ENCODE measurements around the gene UNC5CL.
A peak's percentile ranks its signal among the peaks of the same experiment; 100 is the strongest.
"Not testable (repeated sequence)": the region's sequence is repeated elsewhere in the genome, so short reads cannot be mapped to it uniquely, and the experiment has no call there.

Gene UNC5CL

DNA sequence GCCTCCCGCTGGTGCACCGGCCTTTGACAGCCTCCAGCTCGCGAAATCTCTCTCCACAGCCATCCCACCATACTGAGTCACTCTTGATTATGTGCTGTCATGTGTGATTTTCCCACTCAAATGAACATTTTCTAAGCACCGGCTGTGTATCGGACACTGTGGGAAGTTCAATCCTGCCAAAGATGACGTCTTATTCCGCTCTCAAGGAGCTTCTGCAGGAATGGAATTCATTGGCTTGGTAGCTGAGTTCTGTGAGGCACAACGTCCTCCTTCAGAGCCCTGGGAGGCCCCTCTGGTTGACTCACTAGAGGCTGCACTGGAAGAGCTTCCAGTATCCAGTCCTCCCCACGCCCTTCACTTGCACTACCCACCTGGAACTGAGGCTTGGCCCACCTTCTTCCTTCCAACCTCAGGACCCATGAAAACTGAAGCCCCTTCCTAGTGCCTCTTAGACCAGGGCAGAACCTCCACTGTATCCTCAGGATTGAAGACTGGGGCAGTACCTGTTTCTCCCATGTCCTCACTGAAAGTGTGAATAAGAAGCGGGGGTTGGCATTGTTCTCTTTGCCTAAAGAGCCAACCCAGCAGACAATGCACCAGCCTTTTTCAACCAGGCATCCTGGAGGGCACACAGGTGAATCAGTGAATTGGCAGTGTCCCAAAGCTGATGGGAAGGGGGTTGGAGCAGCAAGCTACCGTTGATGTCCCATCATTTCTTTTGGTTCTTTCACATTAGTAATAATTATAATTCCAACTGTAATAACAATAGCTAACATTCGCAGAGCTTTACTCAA lies 1.7 kb downstream of the UNC5CL start:
- no peak for DNase-seq

DNA sequence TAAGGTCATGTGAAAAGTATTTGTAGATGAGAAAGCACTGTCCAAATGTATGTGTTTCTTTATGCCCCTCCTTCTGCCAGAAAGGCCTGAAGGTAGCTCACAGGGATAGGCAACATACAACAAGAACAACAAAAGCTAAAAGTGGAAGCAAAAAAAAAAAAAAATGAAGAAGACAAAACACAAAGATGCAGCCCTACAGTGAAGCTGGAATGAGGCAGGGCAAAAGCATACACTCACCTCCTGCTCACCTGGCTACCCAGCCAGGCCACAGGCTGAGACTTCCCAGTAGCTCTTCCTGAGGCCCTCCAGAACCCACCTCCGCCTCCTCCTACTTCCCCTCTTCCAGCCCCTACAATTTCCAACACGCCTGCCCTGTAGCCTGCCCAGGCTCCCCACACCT lies 2.4 kb downstream of the UNC5CL start:
- DNase-seq: no peak

DNA sequence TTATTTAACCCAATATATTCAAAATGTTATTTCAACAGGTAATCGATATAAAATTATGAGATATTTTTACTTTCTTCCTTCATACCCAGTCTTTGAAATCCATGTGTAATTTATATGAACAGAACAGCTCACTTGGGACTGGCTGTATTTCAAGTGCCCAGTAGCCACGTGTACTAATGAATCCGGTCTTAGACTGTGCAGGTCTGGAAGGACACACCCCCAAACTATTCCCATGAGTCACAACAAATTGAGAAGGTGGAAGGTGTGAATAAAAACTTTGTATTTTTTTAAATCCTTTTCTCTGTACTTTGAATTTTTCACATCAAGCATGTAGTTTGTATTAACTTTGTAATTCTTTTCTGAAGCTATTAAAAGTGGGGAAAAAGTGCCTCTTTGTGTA lies 2.8 kb downstream of the UNC5CL start:
- no peak for DNase-seq

DNA sequence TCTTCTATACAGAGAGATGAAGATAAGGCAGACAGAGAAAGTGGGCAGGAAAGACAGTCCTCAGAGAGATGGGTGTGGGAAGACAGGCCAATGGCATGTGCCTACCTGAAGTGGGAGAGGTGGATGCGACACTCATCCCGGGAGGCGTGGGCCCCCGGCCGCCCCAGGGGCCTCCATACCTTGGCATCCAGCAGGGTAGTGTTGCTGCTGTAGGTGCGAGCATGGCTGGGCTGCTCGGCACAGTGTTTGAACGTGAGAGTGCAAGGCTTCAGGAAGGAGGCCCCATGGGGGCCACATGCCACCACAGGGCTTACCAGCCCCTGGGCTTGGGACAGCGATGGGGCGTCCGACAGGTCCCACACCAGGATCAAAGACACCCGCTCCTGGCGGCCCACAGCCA lies 5.2 kb downstream of the UNC5CL start:
- no peak for DNase-seq

DNA sequence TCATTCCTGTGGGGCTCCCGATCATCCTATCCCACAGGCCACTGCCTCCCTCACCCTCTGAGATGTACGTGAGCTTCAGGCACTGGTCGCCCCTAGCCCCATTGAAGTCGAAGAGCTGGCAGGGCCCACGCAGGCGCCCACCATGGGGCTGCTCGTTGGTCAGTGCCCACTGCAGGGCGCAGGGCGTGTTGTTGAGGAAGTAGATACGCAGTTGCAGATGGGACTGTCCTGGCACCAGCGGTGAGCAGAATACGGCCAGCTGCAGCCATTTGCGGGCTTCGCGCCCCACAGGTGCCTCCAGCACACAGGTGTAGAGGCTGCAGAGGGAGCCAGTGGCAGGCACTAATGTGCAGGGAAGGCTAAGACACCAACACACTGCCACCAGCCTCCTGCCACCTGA lies 6.2 kb downstream of the UNC5CL start:
- DNase-seq: no peak

DNA sequence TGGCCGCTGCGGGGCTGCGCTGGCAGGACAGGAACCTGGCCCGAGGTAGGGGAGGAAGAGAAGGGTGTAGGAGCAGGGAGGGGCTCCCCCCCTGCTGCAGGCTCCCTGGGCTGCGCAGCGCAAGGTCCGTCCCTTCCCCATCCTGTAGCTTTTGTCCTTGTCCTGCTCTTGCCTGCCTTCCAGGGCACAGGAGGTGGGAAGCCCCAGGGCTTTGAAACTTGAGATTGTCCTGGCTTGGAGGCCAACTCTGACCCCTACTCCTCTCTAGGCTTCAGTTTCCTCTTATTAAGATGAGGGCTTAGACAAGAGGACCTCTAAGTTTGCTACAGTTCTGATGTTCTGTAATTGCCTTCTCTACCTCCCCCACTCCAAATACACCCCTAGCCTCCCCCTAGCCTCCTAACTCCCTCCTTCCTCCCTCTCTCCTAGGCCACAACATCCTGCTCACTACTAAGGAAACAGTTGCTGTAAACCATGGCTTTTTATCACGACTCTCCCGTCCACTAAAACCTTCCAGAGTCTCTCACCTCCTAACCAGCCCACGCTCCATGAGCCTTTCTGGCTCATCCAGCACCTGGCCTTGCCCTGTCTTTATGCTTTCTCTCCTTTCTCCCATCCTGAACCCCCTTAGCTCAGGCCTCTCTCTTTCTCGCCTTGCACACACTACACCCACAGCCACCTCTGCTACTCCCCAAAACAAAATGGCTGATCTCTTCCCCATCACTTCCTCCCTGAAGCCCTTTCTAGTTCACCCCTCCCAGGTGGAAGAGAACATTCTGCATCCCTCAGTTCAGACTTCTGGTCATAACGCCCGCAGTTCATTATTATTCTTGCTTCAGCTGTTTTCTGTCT lies 10.2 kb downstream of the UNC5CL start:
- DNase-seq: no peak

DNA sequence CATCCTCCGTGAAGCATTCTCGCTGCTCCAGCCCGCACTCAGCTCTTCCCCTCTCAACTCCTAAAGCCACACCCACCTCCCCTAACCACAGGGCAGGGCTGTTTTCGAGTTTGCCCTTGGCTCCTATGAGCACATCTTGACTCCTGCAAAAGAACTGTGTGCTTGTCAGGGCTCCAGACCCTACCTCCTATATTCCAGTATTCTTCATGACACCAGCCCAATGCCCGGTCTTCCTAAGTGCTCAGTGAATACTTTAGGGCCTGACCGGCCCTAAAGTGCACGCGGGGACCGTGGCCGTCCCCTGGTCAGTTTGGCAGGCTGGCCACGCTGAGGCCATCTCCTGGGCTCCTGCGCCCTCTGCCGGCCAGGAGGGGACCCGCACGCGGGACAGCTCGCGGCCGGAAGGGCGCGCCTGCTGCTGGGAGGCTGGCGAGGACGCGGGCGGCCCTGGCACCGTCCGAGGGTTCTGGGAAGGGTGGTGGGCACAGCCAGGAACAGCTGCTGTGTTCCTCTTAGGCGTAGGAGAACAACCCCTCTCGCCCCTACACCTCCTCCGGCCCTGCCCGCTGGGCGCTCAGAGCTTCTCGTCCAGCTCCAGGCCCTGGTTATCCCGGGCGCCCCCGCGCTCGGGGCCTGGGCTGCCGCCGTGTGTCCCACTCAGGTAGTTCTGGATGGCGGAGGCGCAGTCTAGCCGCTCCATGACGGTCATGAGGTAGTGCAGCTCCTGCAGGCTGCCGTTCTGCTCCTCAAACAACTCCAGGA lies 11.0 kb downstream of the UNC5CL start:
- DNase-seq: peak; percentile 61 to 69

DNA sequence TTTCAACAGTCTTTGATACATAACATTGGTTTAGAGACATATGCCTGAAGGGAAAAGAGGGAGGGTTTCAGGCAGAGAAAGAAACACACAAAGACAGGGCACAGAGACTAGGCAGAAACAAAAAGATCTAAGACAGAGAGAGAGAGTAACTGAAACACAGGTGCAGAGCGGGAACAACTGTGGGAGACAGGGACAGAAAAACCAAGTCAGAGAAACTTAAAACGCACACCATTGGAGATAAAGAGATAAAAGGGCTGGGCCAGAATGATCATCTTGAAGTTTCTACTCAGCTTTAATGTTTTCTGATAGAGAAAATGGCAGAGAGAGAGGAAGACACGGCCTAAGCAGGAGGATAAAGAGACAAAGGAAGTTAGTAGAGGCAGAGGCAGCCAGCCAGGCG lies 11.8 kb downstream of the UNC5CL start:
- no peak for DNase-seq

DNA sequence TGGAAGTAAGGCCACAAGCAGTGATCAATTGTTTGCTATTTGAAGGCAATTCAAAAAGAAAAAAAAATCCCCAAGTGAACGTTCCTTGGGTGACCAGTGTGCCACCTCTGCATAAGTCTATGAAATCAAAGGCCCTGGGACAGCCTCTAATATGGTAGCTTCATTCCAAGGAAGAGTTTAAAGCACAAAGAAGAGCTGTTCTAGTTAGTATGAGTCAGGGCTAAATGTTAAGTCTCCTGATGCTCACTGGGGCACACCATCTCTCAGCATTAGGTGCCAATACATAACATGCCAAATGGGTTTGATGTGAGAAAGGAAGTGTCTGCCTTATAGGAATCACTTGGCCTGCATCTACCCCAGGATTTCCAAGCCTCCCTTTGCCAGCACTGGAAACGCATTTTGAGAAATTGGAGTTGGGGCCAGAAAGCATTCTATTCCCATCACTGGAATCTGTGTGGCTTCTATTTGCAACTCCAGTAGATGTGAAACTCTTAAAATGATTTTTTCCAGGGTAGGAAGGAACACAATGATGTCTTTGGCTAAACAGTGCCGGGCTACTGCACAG lies 13.0 kb downstream of the UNC5CL start:
- no peak for DNase-seq

DNA sequence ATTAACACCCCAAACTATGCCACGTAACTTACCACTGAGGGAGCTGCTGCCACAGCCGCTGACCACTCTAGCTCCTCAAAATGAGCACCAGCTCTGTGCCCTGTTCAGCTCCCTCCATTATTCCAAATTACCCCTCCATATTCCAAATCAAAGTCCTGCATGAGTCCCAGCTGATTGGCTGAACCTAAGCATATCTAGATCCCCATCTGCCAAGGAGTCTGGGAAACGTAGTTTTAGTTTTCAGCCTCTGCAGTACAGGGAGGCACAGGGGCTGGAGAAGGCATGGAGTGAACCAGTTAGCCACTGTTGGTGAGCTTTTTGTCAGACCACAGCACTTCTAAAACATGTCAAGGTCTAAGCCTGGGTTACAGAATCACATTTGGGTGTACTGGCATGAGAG lies 15.9 kb downstream of the UNC5CL start:
- DNase-seq: no peak

DNA sequence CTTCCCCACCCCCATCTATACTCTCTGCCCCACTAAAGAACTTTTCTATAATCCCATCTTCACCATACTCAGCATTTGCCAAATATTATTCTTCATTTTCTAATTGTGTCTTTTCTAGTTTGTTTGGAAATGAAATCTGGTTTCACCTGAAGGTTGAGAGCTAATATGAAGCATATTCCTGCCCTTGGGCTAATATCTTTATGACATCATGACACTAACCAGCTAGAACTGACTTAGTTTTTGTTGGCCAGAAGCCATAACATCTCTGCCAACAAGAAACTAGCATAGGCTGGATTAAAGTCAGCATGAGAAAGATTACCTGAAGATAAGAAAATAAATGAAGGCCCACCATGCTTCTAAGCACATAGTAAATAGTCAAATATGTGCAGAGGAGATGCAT lies 16.7 kb downstream of the UNC5CL start:
- DNase-seq: no peak

DNA sequence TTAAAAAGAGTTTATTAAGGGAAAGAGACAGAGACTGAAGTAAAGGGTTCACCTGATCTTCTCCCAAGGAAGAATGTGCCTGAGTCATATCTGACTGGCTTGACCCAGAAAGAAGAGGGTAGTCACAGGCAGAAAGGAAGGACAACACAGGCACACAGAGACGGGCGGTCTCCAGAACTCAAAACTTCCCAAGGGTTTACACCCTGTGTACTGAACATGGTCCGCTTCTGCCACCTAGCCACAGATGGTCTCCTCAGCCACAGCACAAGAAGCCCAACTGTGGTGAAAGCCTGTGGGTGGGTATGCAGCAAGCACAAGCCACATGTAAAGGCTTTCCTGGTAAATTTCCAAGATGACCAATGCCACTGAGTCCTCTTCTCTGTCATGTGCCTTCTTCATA lies 17.2 kb downstream of the UNC5CL start:
- no peak for DNase-seq

DNA sequence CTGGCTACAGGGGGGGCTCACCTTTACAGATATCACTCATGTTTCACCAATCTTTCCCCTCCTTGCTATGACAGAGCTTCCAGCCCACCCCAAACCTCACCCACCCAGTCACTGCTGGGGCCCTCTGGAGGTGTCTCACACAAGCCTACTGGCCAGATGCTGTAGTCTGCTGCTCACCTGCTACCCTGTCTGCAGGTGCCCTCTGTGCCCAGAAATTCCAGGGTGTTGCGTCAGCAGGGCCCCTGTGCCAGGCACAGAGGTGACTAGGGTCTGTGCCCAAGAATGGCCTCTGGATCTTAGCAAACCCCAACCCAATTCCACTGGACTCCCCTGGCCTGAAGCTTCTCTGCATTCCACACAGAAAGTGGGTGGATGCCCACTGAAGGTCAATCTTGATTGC lies 21.4 kb downstream of the UNC5CL start:
- no peak for DNase-seq

DNA sequence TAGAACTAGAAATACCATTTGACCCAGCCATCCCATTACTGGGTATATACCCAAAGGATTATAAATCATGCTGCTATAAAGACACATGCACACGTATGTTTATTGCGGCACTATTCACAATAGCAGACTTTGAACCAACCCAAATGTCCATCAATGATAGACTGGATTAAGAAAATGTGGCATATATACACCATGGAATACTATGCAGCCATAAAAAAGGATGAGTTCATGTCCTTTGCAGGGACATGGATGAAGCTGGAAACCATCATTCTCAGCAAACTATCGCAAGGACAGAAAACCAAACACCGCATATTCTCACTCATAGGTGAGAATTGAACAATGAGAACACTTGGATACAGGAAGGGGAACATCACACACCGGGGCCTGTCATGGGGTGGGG lies 23.2 kb downstream of the UNC5CL start:
- not testable (repeated sequence) for DNase-seq

DNA sequence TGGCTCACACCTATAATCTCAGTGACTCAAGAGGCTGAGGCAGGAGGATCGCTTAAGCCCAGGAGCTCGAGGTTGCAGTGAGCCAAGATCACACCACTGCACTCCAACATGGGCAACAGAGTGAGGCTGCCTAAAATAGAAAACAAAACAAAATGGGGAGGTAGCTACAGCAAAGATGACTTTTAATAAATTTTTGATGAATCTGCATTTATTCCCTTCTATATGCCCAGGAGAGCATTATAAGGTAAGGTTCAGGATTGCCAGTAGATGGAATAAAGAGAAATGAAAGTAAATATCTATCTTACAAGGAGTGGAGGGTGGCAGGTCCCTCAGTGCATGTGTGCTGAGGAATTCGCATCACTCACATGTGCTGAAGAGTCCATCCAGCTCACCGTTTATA lies 24.2 kb downstream of the UNC5CL start:
- no peak for DNase-seq

DNA sequence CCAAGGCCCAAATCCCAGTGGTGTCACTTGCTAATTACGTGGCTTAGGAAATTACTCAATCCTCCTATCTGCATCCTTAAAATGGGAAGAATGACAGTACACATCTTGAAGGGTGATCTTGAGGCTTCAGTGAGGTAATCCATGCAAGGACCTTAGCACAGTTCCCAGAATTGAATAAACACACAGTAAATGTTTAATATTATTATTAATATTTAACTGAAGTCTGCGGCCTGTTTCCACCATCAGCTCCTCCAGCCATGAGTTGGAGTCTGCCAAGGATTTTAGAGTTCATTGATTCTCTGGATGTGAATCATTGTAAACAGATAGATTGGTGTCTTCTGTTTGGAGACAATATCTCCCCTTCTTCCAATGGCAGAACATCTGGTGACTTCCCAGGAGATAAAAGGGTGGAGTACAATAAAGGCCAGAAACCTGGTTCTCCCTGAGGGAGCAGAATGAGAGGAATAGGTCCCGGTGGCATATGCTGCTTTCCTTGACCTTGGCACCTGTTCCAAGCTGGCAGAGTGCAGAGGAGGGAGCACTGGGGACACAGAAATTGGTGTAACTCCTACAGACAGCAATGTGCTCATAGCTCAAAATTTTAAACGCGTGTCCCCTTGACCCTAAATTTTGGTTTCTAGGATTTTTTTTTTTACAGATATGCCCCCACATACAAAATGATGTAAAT lies 25.4 kb downstream of the UNC5CL start:
- DNase-seq: no peak

DNA sequence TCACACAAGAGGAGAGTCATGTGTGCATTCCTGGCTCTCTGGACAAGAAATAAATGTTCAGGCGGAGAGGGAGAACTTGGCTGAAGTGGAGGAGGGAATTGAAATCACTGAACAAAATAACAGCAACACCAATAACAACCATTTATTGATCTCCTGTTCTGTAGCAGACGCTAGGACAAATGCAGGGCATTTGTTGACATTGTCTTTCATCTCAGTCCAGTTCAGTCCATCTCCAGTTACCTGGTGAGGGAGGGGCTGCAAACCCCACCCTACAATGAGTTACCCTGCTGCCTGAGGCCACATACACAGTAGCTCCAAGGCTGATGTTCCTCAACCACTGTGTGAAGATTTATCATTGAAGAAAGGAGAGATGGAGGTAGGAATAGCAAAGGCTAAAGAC lies 27.3 kb downstream of the UNC5CL start:
- DNase-seq: no peak

DNA sequence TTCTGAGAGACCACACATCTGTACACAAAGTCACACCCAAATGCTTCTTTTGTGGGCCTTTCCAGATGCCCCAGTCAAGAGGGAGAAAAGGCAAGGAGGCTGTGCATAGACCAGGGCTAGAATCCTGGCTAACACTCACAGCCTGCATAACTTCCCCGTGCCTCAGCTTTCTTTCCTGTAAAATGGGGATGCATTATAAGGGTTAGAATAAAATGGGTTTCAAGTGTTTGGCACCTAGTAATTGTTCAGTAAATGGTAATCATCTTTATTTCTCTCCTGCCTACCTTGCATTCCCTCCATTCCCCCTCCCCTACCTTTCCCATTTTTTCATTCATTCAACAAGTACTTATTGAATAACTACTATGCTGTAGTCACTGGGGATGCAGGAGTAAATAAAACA lies 29.4 kb downstream of the UNC5CL start:
- DNase-seq: no peak

DNA sequence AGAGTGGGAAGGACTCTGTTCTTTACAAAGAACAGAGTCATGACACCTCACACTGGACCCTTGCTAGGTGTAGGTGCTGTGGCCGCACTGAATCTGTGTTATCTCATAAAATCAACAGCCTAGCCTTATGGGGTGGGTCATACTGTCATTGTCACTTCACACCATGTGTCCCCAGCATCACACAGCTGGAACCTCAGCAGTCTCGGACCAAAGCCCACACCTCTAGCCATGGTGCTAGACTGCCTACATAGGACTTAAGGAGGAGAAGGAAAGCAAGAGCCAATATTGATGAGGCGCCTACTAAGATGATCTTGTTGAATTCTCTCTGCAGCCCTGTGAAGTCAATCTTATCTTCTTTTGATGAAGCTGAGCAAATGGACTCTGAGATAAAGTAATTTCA lies 31.0 kb downstream of the UNC5CL start:
- DNase-seq: no peak

DNA sequence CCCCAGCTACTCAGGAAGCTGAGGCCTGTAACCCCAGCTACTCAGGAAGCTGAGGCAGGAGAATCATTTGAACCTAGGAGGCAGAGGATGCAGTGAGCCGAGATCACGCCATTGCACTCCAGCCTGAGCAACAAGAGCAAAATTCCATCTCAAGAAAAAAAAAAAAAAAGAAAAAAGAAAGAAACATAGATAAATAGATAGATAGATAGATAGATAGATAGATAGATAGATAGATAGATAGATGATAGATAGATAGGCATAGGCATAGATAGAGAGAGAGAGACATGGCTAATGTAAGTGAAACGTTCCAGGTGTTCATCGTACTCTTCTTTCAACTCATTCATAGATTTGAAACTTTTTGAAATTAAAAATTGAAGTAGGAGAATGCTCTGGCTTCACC lies 32.0 kb downstream of the UNC5CL start:
- DNase-seq: not testable (repeated sequence)

DNA sequence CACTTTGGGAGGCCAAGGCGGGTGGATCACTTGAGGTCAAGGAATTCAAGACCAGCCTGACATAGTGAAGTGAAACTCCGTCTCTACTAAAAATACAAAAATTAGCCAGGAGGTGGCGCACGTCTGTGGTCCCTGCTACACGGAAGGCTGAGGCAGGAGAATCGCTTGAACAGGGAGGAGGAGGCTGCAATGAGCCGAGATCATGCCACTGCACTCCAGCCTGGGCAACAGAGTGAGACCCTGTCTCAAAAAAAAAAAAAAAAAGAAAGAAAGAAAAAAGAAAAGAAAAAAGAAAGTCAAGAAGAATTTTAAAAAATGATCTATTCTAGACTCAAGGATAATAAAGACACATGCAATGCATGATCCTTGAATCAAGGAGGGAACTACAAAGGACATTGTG lies 32.8 kb downstream of the UNC5CL start:
- DNase-seq: peak; percentile 44 to 58

DNA sequence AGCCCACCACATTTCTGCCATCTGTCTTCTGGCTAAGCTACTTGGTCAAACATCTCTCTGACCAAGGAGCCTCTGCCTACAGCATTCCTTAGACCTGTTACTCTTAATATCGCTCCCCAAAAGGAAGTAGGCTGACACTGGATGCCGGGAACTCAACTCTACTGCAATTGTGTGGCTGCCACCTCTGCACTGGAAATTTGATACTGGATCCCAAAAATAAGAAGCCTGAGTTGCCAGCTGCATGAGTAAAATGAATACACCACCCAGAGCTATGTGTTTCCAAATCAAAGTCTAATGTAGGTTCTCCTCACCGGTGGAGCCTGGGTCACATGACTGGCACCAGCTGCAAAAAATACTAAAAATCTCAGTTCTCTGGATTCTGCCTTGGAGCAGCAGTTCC lies 36.9 kb downstream of the UNC5CL start:
- DNase-seq: no peak

DNA sequence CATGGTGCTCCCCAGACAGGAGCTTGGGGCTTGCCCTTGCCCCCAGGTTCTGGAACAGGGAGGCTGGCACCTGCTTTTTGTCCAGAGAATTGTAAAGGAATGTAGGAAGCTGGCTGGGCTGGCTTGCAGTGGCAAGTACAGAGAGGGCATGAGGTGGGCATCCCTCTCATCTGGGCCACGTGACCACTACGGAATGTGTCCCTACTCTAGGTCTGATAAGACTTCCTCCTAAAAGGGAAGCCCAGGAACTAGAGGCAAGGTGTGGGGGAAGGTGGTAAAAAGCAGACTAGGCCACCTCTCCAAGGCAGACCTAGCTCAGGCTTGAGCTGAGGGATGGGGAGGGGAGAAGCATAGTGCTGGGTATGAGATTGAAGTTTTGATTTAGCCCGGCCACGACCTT lies 38.8 kb downstream of the UNC5CL start:
- no peak for DNase-seq

Data from activated CD4-positive, alpha-beta T cell treated with anti-CD3 and anti-CD28 coated beads for 4 hours (primary cell).